ENCODE data around the gene EIF4B. TPM values are rescaled to one million over a fixed set of nuclear protein-coding genes. Genes with fewer than 3 reads are reported as not detected.

EIF4B gene
- total and polyA plus RNA-seq, 2 of the 8 experiments (the other 6 are each of a cell fraction or from before 2014, with no cell fraction given): 269 to 816 TPM

- TF ChIP-seq RAD21 (IDR thresholded peaks at IDR 0.05 in 1 of 2, conservative IDR thresholded peaks at IDR 0.05 in 1 of 2; ENCODE audit: low read depth in 2 of 2, low read length in 2 of 2): no peak
Measured at GRCh38 chr12:53051058-53051880, 45.0 kb downstream of the EIF4B start (continued).
